DMS 273 (cell line): Measurements from ENCODE around the gene PPP2R2C.

ENCODE experiments used
- DNase-seq: peaks from one replicate; lab custom pipeline; 2025; ENCODE audit not compliant: unreplicated experiment; lab: John Stamatoyannopoulos, UW

The PPP2R2C gene

DNA sequence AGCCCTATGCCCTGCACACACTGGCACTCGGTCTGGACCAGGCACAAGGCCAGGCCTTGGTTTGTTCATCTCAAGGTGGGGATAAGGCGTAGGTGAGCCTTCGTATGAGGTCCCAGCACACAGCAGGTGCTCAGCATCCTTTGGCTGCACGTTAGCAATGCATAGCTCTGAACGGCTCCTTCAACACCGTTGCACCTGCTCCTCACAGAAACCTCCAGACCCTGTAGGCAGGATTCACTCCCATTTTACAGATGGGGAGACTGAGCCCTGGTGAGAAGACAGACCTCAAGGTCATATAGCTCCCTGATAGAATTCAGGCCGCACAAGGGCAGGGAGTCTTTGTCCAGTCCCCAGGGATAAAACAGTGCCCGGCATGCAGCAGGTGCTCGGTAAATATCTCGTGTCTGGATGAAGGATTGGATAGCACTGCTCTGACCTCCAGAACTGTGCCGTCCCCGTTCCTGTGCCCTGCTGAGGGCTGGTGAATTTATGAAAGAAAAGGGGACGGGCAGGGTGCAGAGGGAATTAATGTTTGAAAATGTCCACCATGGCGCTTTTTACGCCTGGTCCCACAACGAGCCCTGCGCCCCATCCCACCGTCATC lies 2.4 kb downstream of the PPP2R2C start:
- no peak for DNase-seq

DNA sequence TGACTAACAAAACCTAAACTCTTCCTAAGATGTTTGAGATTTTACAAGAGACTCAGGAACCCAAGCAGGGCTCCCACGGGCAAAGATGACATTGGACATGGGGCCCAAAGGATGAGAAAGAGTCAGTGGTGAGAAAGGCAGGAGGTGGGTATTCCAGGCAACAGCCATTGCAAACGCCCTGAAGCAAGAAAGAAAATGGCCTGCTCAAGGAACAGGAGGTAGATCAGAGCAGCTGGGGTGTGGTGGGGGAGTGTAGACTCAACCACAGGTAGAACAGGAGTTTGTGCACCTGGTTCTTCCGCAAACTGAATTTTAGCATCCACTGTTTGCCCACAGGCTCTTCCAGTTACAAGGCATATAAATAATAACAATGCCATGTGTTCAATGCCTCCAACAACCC lies 3.3 kb downstream of the PPP2R2C start:
- DNase-seq: no peak

DNA sequence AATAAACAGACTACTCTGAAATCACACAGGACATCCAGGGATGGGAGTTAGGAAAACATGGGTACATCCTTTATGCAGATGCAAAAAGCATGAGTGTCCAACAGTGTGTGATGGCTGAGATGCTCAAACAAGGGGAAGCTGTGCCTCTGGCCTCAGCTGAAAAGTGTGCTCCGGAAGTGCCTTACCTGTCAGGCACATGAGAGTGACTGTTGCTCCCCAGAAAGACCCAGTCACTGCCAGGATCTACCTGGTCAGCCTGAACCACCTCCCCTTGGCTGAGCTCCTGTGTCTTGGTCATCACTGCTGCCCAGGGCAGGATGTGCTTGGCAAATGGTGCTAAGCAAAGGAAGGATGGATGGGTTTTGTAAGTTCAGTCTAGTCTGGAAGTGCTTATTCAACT lies 4.0 kb downstream of the PPP2R2C start:
- no peak for DNase-seq

DNA sequence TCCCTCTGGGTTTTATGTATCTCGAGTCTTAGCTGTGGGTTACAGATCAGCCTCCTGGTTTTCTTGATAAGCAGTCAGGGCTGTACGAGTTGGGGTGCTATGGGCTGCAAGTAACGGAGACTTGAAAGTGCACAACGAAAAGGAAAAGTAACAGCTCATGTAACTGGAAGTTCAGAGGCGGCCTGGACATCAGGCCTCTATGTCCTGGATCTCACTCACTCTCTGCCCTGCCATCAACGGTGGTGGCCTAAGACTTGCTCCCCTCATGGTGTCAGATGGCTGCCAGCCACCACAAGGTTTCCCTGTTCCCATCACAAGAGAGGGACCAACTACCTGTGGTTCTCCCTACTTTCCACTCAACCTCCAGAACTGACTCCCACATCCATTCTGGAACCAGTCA lies 4.8 kb downstream of the PPP2R2C start:
- DNase-seq: no peak

DNA sequence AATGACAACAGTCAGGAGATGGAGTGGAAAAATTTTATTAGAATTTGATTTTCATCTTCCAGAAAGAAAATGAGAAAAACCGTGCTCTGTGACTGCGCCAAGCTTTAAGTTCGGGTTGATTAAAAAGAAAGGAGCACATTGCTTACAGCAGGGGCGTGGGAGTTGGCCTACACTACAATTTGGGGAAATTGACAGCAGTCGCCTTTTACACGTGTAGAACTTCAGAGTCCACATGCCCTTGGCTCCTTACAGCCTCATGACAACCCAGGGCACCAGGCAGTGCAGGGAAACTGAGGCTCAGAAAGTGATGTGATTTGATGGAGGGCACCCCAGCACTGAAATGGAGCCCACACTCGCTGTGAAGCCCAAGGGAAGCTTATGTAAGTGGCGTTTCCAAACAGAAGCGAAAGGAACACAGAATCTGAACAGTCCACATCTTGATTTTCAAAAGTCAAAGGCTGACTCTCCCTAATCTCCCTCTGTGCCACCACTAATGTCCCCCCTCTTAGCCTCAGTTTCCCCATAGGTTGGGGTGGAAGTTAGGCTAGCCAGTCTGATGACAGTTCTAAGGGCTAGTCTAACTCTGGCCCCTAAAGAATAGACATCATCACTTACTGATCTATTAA lies 5.5 kb downstream of the PPP2R2C start:
- DNase-seq: no peak

DNA sequence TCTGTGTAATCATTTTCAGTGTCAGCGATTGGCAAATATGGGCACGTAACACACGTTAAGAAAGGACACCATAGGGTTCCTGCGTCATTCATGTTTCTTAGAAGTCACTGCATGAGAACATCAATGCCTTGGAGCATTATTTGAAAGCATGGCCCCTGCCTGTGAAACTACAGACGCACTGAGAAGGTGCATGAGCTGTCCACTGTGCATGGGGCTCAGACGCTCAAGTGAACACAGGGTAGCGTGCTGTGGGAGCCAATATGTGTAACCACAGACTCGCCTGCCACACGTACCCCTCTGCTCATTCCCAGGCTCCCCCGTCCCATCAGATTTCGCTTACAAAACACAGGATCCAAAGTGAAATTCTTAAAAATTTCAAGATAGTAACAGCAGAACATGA lies 6.5 kb downstream of the PPP2R2C start:
- DNase-seq: no peak

DNA sequence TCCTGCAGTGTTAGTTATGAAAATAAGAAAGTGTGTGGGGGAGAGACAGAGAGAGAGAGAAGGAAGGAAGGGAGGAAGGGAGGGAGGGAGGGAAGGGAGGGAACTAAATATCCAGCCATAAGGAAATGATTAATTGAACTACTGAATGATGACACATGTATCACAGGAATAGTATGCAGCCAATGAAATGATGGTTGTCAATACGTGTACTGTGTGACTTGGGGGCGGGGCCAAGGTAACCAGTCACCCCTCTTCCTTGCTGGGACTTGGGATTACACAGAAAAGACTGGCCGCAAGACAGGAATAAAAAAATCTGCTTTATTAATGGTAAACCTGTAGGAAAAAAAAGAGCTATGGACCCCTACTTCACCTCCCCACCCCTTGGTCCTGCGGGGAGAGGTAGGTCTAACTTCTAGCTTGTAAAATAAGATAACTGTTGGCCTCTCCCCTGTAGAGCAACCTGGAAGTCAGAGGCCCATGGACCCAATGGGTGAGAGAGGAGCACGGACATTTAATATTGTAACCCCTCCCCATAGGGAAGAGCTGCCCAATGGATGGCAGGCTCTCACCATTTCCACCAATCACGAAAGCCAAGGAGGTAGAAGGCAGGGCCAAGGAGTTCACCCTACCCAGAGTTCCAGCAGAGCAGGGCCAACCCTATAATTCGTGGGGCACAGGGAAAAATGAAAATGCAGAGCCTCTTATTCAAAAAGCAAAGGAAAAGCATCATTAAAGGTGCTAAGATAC lies 7.4 kb downstream of the PPP2R2C start:
- no peak for DNase-seq

DNA sequence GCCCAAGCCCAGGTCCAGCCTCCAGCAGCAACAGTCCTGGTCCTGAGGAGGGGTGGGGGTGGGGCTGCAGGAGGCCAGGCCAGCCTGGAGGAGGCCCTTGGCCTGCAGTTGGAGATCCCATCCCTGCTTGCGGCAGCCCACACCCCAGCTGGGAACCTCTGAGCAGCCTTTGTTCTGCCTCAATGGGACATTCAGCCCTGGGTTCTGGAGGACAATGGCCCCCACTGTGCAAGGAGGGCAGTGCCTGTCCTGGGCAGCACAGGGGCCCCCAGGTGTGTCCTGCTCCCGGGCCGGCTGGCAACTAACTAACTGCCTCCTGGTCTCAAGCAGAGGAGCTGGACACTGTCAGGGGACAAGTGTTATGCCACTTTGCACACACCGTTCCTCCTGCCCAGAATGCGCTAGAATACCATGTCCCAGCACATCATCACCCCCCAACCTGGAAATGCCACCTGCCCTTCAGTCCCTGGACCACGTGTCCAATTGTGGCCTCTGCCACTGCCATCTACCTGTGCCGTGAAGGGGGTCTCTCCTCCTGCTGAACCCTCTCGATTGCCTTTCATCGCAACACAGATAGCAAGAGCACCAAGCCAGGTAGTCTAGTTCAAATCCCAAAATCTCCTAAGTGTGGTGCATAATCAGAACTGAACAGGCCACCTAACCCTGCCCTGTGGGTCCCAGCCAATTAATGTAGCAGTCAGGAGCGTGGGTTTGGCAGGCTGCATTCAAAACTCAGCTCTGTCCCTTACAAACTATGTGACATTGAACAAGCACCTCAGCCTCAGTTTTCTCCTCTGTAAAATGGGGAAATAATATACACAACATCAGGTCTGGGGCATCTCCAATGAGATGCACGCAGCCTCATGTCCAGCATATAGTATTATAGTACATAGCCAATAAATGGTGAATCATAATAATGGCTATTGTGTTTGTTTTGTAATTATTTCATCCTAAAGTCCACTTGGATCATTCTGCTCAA lies 8.8 kb downstream of the PPP2R2C start:
- DNase-seq: no peak

DNA sequence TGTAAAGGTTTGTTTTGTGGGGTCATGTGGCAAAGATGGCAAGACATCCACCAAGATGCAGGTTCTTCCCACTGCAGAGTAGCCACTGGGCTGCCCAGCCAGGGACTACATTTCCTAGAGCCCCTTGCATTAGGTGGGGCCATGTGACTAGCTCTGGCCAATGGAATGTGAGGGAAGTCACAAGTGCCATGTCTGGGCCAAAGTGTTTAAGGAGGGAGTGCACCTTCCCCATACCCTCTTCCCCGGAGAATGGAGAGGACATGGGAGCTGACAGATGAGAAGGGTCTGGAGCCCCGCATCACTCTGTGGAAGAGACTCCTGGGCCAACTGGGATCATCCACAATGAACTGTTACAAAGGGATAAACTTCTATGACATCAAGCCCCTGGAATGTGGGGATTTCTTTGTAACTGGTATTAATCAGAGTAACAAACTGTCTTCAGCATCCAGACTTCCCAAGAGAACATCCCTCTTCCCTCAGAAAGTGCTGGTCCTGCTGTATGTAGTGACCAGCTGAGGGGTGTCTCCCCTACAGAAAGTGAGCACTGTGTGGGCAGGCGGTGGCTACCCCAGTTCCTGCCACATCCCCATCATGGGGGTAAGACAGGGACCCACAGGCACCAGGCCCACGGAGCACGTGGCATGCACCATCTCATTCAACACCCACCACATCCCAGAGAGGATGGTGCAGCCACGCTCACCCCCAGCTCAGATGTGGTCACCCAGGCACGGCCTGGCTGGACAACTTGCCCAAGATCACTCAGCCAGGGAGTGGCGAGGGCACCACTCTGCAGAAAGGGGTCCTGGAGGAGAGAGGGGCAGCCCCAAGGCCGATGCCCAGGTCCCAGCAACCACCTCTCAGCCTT lies 10.9 kb downstream of the PPP2R2C start:
- no peak for DNase-seq

DNA sequence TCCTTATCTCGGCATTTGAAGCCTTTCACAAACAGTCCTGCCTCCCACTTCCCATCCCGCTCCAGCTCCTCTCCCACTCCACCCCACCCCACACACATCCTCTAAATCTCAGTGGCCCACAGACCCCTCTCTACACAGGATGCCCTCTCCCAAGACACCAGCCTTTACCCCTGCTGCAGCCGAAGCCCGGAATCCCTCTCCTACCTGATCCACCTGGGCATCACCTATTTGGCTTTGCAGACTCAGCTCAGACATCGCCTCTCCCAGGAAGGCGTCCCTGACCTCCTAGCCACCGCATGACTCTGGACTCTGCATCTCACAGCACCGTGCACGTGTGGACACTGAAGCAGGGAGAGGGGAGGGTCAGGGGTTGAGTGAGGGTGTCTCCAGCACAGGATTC lies 11.5 kb downstream of the PPP2R2C start:
- no peak for DNase-seq

DNA sequence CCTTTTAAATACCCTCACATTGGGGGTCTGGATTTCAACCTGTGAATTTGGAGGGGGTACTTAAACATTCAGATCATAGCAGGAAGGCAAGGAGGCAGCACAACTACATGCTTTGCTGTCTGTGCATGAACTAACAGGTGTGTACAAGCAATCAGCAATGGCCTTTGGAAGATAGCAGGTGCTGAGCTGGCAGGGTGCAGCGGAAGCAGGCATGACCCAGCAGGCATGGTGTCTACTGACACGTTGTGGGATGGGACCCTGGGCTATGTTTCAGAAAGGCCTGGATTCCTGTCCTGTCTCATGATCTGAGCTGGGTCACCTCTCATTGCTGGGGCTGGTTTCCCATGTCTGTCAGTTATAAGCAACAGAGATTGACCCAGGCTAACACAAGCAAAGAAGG lies 13.9 kb downstream of the PPP2R2C start:
- no peak for DNase-seq

DNA sequence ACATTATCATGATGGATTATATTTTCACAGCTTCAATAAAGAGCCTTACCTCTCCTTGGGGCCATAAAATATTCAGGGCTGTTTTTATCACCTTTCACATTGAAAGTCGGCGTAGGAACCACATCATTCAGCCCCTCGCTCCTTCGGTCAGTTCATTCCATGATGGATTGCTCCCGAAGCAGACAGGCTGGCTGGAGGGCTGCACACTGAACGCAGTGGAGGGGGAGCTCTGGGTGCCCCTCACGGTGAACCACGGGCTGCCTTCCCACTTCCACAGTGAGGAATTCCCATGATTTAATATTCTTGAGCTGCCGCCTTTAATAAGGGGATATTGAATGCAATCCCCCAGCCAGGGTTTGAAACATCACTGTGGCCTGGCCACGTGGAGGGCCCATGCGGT lies 16.0 kb downstream of the PPP2R2C start:
- no peak for DNase-seq

DNA sequence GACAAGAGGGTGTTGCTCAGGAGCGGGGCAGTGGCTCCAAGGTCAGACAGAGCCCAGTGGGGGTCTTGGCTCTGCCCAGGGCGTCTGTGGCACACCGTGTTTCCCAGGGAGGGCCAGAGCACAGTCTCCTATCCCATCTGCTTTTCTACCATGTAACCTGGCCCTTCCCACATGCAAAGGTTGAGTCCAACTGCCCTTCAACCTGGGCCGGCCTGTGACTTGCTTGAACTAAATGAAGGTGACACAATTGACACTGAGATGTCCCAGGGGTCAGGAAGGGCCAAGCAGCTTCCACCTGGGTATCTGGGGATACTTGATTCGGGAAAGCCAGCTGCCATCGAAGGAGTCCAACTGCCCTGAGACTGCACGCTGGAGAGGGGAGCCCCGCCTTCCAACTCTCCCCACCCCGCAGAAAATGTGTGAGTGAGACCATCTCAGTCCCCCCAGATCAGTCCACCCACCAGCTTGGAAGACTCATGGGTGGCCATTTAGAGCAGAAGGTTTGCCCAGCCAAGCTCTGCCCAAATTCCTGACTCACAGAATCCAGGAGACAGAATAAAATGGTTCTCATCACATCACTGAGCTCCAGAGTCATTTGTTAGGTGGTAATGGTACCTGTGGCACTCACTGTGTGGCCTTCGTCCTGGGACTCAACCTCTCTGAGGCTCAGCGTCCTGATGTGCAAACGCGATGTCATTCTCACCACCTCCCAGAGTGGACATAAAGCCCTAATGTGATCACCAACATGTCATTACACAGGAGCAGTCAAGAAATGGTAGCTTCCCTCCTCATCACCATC lies 18.1 kb downstream of the PPP2R2C start:
- DNase-seq: no peak

DNA sequence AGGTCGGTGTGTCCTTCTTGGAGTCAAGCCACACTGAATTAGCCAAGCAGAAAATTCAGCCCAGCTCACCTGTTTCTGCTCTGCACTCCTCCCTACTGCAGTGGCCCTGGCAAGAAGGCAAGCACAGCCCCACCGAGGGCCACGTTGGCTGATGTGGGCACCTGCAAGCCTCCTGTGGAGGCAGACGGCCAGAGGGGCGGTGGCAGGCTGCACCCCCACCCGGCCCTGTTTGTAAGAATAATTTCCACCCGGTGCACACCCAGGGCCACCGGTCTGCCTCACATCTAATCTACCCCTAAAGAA lies 18.8 kb downstream of the PPP2R2C start:
- no peak for DNase-seq

DNA sequence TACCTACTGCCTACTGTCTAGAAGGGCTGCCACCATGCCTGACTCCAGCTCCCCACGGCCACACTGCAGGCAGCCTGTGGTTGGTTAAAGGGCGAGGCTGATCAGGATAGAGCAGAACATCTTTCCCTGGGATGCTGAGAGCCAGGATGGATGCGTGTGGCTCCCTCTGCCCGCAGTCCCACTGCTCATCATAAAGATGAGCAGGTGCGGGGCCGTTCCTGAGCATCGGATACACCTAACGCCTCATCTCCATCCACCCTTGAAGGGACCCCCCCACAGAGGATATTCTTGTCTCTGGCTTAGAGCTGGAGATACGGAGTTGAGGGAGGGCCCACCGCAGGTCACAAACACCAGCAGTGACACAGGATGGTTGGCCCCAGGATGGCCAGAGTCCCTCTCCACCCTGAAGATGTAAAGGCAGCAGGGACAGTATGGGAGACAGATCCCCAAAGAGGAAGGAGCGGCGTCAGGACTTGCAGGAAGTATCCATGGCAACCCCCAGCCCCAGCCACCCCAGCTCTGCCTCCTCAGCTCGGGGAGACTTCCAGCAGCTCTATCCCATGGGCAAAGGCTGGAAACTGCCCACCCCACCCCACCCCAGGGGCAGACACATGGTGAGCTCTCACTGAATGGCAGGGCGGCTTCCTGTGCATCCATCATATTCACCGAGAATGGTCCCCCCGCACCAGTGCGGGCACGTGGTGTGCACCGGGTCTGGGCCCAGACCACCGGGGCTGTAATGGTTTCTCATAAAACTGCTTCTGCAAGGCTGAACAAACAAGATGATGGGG lies 19.3 kb downstream of the PPP2R2C start:
- DNase-seq: no peak

DNA sequence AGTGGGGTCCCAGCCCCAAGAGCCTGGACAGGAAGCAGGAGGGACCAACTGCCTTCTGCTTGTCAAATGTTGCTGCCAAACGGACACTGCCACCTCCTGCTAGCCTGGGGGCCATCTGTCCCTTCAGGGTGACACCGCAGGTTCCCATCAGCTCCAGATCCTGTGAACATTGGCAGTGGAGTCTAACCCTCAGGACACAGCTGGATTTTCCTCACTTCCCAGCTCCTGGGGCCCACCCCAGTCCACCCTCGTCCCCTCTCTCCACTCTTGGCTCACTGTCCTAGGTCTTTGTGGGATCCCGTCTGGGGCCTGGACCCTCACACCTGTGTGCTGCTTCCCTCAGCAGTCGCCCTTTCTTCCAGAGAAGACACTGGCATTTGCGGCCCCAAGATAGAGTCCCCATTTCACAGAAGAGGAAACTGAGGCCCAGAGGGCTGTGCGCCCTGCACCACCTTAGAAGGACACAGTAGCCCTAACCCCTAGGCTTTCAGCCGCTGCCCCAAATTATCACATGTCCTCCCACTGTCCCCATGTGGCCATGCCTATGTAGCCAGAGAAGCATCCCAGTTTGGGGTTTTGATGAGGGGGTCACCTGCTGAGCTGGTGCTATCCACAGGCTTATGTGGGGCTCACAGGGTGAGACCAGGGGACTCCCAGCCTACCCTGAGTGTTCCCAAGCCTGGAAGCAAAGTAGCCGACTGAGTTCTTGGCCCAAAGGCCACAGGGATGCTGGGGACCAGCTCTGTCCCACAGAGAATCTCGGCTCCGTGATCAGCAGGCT lies 20.1 kb downstream of the PPP2R2C start:
- DNase-seq: no peak

DNA sequence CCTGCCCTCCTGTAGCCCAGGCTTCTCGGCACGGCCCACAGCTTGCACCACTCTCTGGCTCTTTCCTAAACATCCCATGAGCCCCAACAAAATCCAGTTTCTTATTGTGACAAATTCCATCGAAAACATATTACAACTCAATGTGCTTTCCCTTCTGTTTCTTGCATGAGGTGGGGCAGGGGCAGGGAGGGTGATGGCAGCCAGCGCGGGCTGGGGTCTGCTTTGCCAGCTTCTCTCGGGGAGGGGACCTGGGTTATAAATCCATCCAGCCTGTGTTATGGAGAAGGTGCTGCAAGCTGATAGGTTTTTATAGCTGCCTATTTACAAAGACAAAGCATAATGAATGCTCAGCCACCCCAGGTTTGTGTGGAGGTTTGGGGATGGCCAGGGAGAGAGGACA lies 21.1 kb downstream of the PPP2R2C start:
- DNase-seq: no peak

DNA sequence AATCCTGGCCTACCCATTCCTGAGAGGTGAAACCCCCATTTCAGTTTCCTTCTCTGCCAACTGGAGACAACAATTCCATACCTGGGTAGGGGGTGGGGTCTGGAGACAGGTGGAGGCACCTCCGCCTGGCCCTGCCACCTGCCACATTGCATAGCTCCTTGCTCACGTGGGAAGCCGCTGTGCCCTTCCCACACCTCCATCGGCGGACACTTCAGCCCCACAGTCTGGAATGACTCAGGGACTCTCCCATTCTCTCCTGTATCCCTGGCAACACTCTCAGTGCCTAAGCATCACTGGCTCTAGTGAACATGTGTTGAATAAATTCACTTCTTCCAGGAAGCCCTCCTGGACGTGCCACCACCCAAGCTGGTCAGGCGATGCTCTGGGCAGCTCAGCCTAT lies 21.7 kb downstream of the PPP2R2C start:
- no peak for DNase-seq
